Renal cortical epithelial cell (primary cell): ENCODE results near the gene MLF1. TPM values are rescaled to one million over a fixed set of nuclear protein-coding genes. Genes with fewer than 3 reads are reported as not detected.
"Not testable (repeated sequence)": the region's sequence is repeated elsewhere in the genome, so short reads cannot be mapped to it uniquely, and the experiment has no call there.

Source experiments
- DNase-seq: peaks from one replicate; pipeline ENCODE4 v3.0.0-alpha.2; 2011; ENCODE audit warnings: low read depth
- total RNA-seq: library from RNA; depleted of rRNA; stranded (reverse); fragments of >200 nt; gene quantifications from 2 replicates; pipeline ENCODE4 v1.2.3, GENCODE V29; 2014

Gene MLF1
- 21.4 and 31.4 TPM in 2 replicates for total RNA-seq

DNA sequence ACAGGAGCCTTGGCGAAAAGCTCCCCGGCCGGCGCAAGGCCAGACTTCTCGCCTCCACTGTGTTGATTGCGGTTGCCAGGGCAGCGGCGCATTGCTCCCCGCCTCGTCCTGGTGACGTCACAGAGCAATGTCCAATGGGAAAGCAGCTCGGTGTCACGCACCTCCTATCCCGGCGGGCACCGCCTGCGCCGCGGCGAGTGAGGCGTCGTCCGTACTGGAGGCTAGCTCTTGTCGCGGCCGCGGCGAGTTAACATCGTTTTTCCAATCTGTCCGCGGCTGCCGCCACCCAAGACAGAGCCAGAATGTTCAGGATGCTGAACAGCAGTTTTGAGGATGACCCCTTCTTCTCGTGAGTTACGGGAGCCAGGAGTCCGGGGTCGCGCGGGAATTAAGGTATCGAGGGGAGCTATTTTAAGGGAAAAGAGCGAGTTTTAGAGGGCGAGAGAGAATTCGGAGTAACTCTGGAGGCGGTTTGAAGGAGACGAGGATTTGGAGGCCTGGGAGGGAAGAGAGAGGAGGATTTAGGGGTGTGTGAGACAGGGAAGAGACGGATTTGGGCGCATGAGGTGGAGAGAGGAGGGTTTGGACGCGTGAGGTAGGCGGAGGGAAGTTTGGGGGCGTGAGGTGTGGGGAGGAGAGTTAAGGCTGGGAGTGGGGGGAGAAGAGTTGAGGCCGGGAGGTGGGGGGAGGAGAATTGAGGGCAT is at the start of gene MLF1:
TSS of gene MLF1 (plus strand) at position 196 of the 704 bp plus-strand sequence. CDS start at position 303, 107 bp downstream.
- DNase-seq = peak; percentile 89

DNA sequence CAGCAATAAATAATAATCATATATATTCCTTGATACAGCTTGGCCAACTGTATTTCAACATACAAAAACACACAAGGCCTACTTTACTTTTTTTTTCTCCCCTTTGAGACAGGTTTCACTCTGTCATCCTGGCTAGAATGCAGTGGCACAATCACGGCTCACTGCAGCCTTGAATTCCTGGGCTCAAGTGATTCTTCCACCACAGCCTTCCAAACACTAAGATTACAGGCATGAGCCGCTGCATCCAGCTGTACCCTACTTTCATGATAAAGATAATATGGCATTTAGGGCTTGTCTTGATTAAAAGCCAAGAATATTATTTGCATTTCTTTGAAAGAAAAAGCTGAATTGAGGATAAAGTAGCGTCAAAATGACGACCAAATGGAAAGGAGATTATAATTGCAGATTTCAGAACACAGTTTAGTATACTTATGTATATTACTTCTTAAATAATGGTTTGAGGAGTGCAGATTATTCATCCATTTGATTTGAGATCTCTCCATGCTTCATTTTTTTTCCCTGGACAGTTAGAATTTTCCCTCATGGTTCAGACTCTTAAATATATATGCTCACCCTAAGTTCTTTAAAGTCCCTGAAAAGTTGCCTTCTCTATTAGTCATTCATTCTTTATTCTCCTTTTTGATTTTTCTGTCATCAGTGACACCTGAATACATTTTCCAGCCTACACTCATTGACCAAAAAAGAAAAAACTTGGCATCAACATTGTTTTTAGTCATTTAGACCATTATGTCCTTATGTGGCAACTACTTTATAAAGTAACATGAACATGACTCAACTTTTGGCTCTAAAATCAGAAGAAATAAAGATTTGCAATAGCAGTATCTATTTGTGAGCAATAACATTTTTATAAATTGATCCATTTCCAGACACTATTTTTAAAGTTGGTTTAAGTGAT is 48.5 kb upstream of the MLF1 start:
- DNase-seq = peak; percentile 50

GRCh38 chr3:158528076-158528674 is 42.8 kb upstream of the MLF1 start:
- no peak for DNase-seq

DNA sequence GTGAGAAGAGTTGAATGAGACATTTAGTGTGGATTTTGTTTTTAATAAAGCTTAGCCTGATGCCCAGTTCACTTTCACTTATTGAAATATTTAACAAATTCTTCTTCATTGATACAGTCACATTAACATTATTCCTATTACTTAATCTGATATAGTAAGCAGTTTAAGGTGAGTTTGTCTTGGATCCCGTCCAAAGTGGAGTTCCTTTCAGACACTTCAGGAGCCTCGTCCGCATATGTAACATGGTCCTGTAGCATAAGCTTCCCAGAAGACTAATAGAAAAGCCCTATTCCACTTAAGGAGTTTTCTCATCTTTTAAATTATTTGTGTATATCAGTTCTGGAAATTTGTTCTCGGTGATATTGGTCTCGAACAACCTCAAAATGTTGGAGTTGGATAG is 39.7 kb upstream of the MLF1 start:
- DNase-seq = peak; percentile 5

DNA sequence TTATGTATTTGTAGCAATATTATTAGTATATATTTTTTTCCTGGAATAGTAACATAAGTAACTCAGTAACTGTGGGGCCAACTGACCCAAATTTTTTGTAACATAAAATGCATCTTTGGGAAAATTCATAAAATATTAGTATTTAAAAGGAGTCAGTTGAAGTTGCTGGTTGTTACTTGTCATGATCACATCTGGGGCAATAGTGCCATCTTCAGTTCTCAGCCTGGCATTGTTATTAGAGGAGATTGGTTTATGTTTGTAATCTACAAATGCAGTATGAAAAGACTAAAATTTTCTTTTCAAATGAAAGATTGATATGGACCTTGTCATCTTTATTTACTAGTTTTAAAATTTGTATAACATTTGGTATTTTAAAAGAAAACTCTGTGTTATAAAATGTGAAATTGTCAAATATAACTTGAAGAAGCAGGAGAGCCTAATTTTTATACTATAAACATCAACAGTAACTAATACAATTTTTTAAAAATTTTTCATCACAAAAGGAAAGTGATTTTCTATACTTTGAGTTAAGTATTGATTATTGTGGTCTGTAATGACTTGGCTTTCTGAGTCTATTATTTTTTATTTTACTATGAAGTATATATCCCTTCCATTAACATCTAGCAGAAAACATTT is 38.8 kb upstream of the MLF1 start:
- peak; percentile 50 for DNase-seq

DNA sequence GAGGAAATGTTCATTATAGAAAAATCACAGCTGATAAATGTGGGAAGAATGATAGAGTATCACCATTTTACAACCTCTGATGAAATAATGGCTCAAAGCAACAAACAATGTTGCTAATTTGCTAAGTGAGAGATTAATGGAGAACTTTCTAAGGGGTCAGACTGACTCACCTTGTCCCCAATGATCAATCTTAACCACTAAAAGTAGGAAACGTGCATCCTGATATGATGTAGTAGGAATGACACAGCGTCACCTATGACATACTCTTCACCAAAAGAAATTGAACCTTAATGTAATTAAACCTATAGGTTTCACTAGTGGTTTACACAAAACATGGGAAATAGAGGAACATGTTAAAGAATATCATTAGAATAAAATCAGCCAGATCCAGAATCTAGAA is 35.1 kb upstream of the MLF1 start:
- DNase-seq = no peak

DNA sequence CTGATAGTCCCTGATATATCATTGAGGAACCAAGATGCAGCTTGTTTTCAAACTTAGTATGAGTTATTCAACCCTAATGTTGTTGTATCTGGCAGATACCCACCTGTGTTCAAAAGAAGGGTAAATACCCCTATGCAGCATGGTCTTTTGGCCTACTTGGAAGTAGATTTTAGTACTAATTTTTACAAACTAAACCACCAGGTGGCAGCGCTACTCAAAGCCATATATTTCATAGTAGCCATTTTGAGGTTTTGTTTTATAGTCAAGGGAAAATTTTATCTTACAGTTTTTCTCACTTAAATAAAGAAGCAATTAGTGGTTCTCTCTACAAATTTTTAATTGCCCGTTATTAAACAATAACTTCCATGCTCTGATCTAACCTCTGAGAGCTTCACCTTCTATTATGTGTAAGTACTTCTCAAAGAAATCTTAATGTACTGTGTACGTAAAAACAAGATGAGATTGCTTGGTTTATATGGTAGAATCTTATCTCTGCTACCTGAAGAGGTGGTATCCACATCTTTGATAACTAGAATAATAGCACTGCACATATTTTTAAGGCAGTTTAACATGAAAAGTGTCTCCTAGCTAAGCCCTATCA is 31.5 kb upstream of the MLF1 start:
- DNase-seq = peak; percentile 51

- DNase-seq = no peak
These were observed 30.9 kb upstream of the MLF1 start for GRCh38 chr3:158540066-158540465.

GRCh38 chr3:158548691-158549090 is 22.3 kb upstream of the MLF1 start:
- no peak for DNase-seq

DNA sequence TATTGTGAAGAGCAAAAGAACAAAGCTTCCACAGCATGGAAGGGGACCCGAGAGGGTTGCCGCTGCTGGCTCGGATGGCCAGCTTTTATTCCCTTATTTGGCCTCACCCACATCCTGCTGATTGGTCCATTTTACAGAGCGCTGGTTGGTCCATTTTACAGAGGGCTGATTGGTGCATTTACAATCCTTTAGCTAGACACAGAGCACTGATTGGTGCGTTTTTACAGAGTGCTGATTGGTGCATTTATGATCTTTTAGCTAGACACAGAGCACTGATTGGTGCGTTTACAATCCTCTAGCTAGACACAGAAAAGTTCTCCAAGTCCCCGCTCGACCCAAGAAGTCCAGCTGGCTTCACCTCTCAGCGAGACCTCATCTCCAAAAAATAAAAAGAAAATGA is 21.1 kb upstream of the MLF1 start:
- not testable (repeated sequence) for DNase-seq

DNA sequence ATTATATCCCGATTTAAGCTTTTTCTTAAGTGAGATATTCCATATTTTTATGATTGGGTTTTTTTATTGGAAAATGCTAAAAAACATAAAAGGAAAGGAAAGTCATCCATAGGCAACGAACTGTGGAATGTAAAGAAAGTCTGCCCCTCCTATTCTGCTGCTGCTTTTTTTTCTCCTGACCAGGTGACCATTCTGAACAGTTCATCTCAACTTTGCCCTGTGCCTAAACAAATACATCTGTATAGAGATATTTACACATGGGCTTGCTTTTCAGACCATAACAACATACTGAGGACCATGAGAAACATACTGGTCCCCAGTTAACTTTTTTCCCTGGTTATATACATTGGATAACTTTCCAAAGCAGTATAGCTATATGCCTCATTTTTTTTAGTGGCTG is 18.9 kb upstream of the MLF1 start:
- no peak for DNase-seq

DNA sequence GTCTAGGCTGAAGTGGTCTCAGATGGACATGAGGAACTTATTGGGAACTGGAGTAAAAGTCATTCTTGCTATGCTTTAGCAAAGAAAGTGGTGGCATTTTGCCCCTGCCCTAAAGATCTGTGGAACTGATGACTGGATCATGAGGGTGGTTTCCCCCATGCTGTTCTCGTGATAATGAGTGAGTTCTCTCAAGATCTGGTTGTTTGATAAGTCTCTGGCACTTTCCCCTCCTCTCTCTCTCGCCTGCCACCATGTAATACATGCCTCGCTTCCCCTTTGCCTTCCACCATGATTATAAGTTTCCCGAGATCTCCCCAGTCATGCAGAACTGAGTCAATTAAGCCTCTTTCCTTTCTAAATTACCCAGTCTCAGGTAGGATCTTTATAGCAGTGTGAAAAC is 11.5 kb upstream of the MLF1 start:
- DNase-seq = no peak

- no peak for DNase-seq
These were observed 10.0 kb upstream of the MLF1 start for GRCh38 chr3:158560979-158561378.

DNA sequence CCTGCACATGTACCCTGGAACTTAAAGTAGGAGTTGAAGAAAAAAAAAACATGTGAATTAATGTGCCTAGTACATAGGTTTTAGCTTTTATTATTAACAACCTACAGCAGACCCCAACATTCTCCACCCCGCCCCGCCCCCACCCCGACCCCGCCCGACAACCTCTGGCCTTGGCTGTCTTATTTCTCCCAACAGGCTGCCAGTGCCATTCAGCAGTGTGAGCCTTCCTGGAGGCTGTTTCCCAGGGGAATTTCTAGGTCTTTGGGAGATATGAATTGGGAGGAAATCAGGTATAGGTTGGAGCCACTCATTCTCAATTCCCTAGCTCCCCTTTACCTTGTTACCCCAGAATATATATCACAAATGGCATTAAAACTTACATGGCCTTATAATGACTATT is 8.3 kb upstream of the MLF1 start:
- DNase-seq = no peak

- DNase-seq = no peak
These were observed 7.9 kb upstream of the MLF1 start for GRCh38 chr3:158563076-158563475.

DNA sequence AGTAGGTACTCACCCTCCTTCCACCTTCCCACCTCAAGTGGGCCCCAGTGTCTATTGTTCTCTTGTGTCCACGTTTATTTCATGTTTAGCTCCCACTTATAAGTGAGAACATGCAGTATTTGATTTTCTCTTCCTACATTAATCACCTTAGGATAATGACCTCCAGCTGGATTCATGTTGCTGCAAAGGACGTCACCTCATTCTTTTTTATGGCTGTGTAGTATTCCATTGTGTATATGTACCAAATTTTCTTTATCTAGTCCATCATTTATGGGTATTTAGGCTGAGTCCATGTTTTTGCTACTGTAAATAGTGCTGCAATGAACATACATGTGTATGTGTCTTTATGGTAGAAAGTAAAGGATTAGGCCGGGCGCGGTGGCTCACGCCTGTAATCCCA is 5.9 kb upstream of the MLF1 start:
- no peak for DNase-seq

DNA sequence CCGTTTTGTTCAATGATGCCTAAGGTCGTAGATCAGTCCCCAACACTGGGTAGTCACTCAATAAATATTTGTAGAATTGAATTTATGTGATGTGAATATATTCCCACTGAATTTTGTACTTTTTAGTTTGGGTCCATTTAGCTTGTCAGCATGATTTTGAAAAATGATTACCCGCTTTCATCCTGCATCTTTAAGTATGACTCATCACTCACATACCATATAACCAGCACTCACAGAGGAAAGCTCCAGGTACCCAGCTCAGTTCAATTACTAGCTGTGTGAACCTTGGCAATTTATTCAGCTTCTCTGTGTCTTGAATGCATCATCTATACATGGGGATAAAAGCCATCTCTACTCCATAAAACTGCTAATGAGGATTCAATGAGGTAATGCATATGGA is 2.2 kb upstream of the MLF1 start:
- DNase-seq = no peak

GRCh38 chr3:158569794-158570193 is 1.2 kb upstream of the MLF1 start:
- DNase-seq = no peak

GRCh38 chr3:158571969-158572765 is 1.2 kb downstream of the MLF1 start:
- DNase-seq = no peak

DNA sequence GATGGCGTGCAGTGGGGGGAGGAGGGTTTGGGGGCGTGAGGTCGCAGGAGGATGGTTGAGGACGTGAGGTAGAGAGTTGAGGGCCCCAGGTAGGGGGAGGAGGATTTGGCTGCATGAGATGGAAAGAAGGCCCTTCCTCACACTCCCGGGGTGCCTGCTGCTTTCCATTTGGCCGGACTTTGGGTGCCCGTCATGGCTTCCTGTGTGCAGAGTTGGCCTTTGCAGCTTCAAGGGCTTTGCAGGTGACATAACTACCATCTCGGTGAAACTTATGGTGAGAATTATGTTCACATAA is 1.7 kb downstream of the MLF1 start:
- no peak for DNase-seq

- DNase-seq = no peak
These were observed 2.7 kb downstream of the MLF1 start for GRCh38 chr3:158573714-158574113.
